NCI-H524 treated with DMSO at 0.1 percent for 48 hours (cell line): Measurements from ENCODE around the gene LOXL1.

Experiments
- DNase-seq: peaks from one replicate; lab custom pipeline; 2025; lab: John Stamatoyannopoulos, UW

Gene LOXL1

GRCh38 chr15:73926219-73927002, at the start of gene LOXL1:
LOXL1 (plus strand) TSS chr15:73926462; CDS start chr15:73926784, 322 bp downstream.
- DNase-seq: peak; percentile 41

GRCh38 chr15:73879426-73879825, 46.8 kb upstream of the LOXL1 start:
- DNase-seq: no peak

DNA sequence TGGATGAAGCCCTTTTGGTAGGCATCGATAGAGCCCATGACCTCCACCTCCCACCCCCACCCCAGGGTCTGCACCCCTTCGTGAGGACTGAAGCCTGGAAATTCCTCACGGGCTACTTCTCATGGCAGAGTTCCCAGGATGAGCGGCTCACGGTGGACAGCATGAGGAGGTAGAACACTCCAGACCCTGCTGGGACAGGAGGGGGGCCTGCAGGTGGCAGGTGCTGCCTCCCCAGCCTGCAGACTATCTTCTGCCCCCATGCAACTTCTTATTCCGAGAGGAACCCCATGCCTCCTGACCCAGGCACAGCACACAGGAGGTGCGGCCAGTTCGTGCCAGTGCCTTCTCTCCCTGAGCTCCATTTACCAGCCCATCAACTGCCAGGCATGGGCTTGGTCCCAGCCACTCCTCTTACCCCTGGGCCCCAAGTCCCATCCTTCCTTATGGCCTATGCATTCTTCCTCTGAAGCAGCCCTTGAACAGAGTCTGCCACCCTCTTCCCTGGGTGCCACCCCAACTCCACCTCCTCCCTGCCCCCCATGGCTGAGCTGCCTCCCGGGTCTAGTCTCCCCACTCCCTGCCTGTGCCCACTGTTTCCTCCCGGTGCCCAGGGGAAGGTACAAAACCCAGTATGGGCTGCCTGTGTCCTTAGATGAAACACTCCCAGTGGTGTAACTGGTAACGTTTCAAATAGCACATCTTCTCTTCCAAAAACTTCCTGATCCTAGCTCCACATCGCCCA, 44.5 kb upstream of the LOXL1 start:
- DNase-seq: no peak

DNA sequence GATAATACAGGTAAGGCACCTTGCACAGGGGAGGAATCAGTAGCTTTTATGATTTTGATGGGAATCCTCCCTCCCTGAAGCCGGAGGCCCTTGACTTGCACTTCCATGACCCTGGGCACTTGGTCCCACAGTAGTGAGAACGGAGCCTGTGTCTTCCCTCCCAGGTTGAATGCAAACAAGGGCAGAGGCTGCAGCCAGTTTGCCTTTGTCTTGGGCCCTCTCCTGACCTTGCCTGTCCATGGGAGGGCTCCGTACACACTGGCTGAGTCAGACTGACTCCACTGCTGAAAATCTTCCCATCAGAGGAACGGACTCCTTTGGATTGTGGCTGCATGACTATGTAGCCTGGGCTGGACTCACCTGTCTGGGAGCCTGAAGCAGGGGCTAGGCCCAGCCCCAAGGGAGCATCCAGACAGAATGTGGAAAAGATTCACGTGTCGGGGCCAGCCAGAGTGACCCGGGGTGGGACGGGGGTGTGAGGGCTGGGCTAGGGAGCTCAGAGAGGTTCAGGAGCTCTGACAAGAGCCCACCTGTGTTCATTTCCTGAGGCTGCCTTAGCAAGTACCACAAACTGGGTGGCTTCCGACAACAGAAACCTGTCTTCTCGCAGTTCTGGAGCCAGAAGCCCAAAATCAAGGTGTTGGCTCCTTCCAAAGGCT, 43.4 kb upstream of the LOXL1 start:
- DNase-seq: no peak

GRCh38 chr15:73884159-73884558, 42.1 kb upstream of the LOXL1 start:
- DNase-seq: no peak

GRCh38 chr15:73885954-73886700, 40.1 kb upstream of the LOXL1 start:
- DNase-seq: no peak

DNA sequence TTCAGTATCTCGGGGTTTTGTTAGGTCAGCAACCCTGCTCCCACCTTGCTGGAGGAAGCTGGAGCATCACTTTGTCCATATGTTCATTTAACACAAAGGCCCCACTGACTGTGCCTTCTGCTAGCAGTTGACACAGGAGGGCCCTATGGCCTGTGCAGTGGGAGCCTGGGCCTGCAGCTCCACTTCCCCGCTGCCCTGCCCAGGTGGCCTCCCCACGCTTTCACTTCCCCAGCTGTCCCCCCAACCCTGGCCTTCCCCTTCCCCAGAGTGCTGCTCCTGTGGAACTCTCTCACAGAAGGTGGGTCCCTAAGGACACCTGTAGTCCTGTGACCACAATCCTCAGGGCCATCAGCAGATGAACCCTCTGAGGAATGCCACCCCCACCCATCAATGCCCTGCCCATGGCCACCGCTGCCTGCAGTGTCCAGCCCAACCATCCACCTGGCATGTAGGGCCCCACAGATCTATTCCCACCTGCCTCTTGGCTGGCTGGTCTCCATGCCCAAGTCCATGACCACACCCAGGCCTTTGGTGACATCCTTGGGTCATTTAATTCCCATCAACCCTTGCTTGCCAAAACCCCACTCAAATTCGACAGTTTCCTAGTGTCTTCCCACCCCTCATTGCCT, 39.4 kb upstream of the LOXL1 start:
- DNase-seq: no peak

GRCh38 chr15:73887481-73887880, 38.8 kb upstream of the LOXL1 start:
- no peak for DNase-seq

- no peak for DNase-seq
These were observed 37.8 kb upstream of the LOXL1 start for GRCh38 chr15:73888224-73889041.

GRCh38 chr15:73889053-73889761, 37.1 kb upstream of the LOXL1 start:
- DNase-seq: no peak

DNA sequence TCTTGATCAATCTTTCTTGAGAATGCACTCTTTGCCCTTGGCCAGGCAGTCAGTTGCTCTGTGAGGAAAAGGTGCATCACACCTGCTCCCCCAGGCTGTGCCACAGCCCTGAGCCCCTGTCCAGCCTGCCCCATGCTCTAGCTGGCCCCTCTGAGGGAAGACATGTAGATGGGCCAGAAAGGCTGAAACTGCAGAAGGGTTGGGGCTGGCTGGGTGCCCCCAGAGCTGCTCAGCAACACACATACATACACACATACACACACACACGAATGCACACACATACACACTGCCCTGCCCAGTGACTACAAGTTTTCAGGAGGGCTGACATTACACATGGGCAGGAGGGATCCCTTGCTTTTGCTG, 36.5 kb upstream of the LOXL1 start:
- no peak for DNase-seq

- DNase-seq: no peak
These were observed 34.6 kb upstream of the LOXL1 start for GRCh38 chr15:73891328-73892315.

- no peak for DNase-seq
These were observed 33.6 kb upstream of the LOXL1 start for GRCh38 chr15:73892446-73893226.

DNA sequence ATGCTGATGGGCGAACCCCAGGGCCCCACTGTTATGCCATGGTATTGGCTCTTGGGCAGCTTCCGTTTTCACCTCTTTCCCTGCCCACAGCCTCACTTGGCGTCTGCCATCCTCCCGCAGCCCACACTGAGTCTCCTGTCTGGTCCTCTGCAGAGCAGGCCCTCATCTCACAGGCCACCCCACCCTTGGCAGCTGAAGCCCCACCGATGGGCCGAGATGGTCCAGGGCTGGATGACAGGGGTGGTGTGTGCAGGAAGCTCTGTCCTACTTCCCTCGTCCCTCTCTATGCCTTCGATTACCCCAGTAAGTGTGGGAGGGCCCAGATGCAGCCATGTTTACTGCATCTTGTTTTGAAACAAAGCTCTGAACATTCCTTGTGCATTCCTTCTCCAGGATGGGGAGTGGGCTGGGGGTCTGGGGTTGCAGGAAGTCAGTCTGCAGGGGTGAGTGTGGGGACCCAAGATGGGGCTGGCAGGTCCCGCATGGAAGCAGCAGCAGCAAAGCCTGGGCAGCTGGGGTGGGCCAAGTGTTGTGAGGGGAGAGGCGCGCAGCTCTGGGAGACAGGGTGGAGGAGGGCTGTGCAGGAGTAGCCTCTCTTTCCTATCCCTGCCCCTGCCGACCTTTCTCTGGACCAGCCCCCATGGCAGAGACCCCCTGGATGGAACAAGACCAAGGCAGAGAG, 32.0 kb upstream of the LOXL1 start:
- DNase-seq: no peak

GRCh38 chr15:73897441-73898261, 28.6 kb upstream of the LOXL1 start:
- DNase-seq: peak; percentile 24

- no peak for DNase-seq
These were observed 26.8 kb upstream of the LOXL1 start for GRCh38 chr15:73899197-73900094.
